Brain microvascular endothelial cell (primary cell): ENCODE data around the gene IVNS1ABP.

ENCODE experiments used
- DNase-seq: peaks from one replicate; pipeline ENCODE4 v3.0.0-alpha.2; 2020
- H3K27ac ChIP-seq: fragments of 250-450 bp; sonication (Bioruptor Pico); 2 replicates; pipeline ENCODE4 v1.5.1; 2020; ENCODE audit warnings: mild to moderate bottlenecking, moderate library complexity
- H3K27me3 ChIP-seq: fragments of 250-450 bp; sonication (Bioruptor Pico); replicated peaks from 2 replicates; pipeline ENCODE4 v1.5.1; 2020; ENCODE audit warnings: mild to moderate bottlenecking
- H3K36me3 ChIP-seq: fragments of 250-450 bp; sonication (Bioruptor Pico); replicated peaks from 2 replicates; pipeline ENCODE4 v1.5.1; 2020; ENCODE audit warnings: mild to moderate bottlenecking
- H3K4me3 ChIP-seq: 2 replicates; pipeline ENCODE4 v1.5.1; 2011; ENCODE audit warnings: low read depth, mild to moderate bottlenecking, control low read depth, low read length, moderate library complexity
- CTCF ChIP-seq: IDR thresholded peaks from 2 replicates; pipeline ENCODE4 v1.5.1; 2011; ENCODE audit warnings: low read depth, mild to moderate bottlenecking, moderate library complexity, low read length, control low read depth, inconsistent platforms; ENCODE audit errors: missing control alignments
- in situ Hi-C: cut with HindIII; loops from 2 replicates; pipeline ENCODE4 v1.10.0; 2017; ENCODE audit warnings: low sequenced_read_pairs, low pct_ligation_motif_present

IVNS1ABP gene

DNA sequence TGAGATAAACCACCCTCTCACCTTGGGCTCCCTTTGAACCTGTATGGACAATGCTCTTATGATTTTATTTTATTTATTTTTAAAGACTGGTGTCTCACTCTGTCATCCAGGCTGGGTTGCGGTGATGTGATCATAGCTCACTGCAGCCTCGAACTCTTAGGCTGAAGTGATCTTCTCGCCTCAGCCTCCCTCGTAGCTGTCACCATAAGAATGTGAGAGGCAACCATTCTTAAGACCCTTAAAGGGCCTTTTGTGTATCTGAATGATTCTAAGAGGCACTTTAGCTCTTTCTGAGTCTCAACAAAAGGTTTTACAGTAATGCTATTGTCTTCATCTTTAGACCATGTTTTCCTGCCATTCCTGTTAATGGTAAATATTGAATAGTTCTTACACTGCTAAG is 67.0 kb downstream of the IVNS1ABP start:
- no peak for DNase-seq
- in situ Hi-C loops, result no loop called here

GRCh38 chr1:185249563-185249962 is 67.5 kb downstream of the IVNS1ABP start:
- no peak overlapping the region for H3K4me3 ChIP-seq

More for the DNA sequence above, 67.0 kb downstream of the IVNS1ABP start:
- no peak for TF ChIP-seq CTCF
- Histone ChIP-seq H3K36me3 (no peaks in the 10 kb centered on the region), H3K27me3 (no peaks in the 10 kb centered on the region), H3K27ac (no peak overlapping the region), H3K4me3 (no peak overlapping the region)

More at GRCh38 chr1:185249563-185249962, 67.5 kb downstream of the IVNS1ABP start:
- Histone ChIP-seq H3K36me3 (no peaks in the 10 kb centered on the region), H3K27ac (no peak overlapping the region), H3K27me3 (no peaks in the 10 kb centered on the region)
- no peak for TF ChIP-seq CTCF
- in situ Hi-C loops, result no loop called here
- DNase-seq, result no peak
